Psoas muscle (tissue), 8 donors: ENCODE measurements around the gene HLTF. TPM values are rescaled to one million over a fixed set of nuclear protein-coding genes. Genes with fewer than 3 reads are reported as not detected.

Source experiments
- ATAC-seq, 4 donors: fragments of 200-7000 bp; cut with Tn5 transposase; one replicate each; pipeline ENCODE4 v1.9.1; 2020; ENCODE audit warnings: moderate library complexity in 3 of 4, mild to moderate bottlenecking in 2 of 4
- DNase-seq, 2 donors: peaks; one replicate each; pipeline ENCODE4 v3.0.0-alpha.2; 2020
- H3K27ac ChIP-seq: fragments of 200-600 bp; one replicate; pipeline ENCODE4 v1.8.0; 2022
- H3K27me3 ChIP-seq, 3 donors: fragments of 200-600 bp in 1 of 3; one replicate each; pipeline versions ENCODE4 v1.6.1 to v1.8.0; 2013 to 2022; ENCODE audit warnings: low read length in 2 of 3, mild to moderate bottlenecking in 2 of 3, moderate library complexity in 1 of 3; ENCODE audit not compliant: insufficient read depth in 3 of 3
- H3K36me3 ChIP-seq, 2 donors: fragments of 200-600 bp in 1 of 2; one replicate each; pipeline versions ENCODE4 v1.6.1 to v1.8.0; 2013 to 2022; ENCODE audit warnings: low read depth in 1 of 2, mild to moderate bottlenecking in 1 of 2, moderate library complexity in 1 of 2; ENCODE audit not compliant: insufficient read depth in 1 of 2
- H3K4me1 ChIP-seq: fragments of 200-600 bp; one replicate; pipeline ENCODE4 v1.8.0; 2022
- H3K4me3 ChIP-seq: fragments of 200-600 bp; one replicate; pipeline ENCODE4 v1.8.0; 2022; ENCODE audit warnings: mild to moderate bottlenecking
- H3K9me3 ChIP-seq: fragments of 200-600 bp; one replicate; pipeline ENCODE4 v1.8.0; 2022
- WGBS, 3 donors: extraction: QIAGEN DNeasy Blood & Tissue Kit; methylation state at CpG; one replicate each; pipeline versions ENCODE4 v1.1.6 to v1.1.7; 2013; 5-methylcytosine and 5-hydroxymethylcytosine counted together
- intact Hi-C, 2 donors: fragments of 100-400 bp; cut with DNase I; formaldehyde crosslinking; loops; one replicate each; pipeline versions ENCODE4 v1.11.0 to v1.14.2; 2022
- polyA plus RNA-seq, 3 donors: library from polyadenylated mRNA; stranded (reverse); fragments of 200-250 nt; gene quantifications; one replicate each; pipeline ENCODE4 v1.2.3, GENCODE V29; 2013
- total RNA-seq, 4 donors: library from RNA; stranded (reverse); fragmentation: NEBNext Ultra II Directional in 2 of 4; extraction: Animal tissue kit (Norgen Biotek cat#: 25700) in 2 of 4; gene quantifications; one replicate each; pipeline versions ENCODE4 v1.2.1 to v1.2.4, GENCODE V29; 2021 to 2023
- TF ChIP-seq, protein P1 (sequence below): fragments of 200-600 bp; IDR thresholded peaks from one replicate; pipeline ENCODE4 v1.8.0; 2022; ENCODE audit warnings: antibody characterized with exemption
- donor health status: healthy with polysubstance abuse.
- donor health status: DM: no; HTN: no; CAD: no; lungs with moderate emphysema.
- donor health status: Bipolar disorder and iron deficiency.
- donor health status: healthy.
- donor health status: DM: yes; HTN: yes; CAD: no.
- donor health status: DM: no; HTN: no; CAD: no.
- donor health status: DM: no; HTN: no; CAD: no.
- donor health status: DM: yes; HTN: yes; CAD: no.

The HLTF gene
- total and polyA plus RNA-seq, 7 donors = 2.8 to 10.1 (median 5.0) TPM

DNA sequence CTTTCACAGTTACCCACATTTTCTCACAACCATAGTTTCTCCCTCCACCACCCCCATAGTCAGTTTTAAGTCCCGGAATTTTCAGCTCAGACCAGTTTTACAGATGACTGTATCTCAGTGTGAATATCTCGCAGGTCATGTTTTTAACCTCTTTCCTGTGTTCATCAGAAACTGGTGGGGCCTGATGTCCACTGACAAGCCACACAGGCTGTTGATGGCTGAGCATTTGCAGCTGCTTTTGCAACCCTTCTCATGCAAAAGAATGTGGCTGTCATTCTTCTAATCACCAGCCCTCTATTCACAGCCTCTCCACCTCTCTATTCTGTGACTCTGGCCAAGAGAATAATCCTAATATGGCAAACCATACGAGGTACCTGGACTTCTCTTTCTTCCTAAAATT, 86.5 kb downstream of the HLTF start:
- H3K36me3 ChIP-seq = peaks cover 3 to 72% of the 10 kb centered on the region in 2 donors

DNA sequence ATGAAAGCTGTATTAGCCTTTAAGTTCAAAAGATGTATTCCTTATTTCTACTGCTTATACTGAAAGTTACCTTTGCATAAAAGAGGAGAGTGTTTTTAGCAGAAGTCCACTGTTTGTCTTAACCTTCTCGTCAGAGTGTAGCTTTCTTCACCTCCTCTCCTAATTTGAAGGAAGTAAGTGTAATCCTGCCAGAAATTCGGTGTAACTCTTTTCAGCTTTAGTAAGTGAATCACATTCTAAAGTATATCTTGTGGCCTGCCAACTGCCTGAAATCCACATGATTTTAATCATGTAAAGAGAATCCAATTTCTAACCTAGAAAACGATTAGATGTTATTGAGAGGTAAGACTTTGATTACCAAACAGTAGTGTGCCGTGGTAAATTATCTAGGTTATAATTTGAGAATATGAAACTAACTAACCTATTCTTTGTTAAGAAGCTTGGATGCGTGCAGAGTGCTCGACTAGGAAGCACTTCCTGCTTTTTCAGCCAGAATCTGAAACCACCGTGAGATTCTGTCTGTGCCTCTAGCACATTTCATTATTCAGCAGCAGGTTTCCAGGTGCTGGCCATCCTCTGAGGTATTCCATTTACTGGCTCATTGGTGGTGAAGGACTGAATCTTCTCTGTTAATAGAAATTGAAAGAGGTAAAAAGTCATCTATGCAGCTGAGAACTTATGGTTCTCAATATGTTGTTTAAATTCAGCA, 87.5 kb downstream of the HLTF start:
- H3K4me3 ChIP-seq = no peak overlapping the region
- no peaks in the 10 kb centered on the region for H3K9me3 ChIP-seq
- H3K4me1 ChIP-seq = peaks cover 81% of the 10 kb centered on the region
- 36 to 51% (median 40%) methylated on average over 7 of the region's 7 CpGs for WGBS, 3 donors
- ATAC-seq = no peak
- H3K27ac ChIP-seq = peak overlapping the region; percentile 92
- H3K36me3 ChIP-seq = peaks cover 3 to 79% of the 10 kb centered on the region in 2 donors
- no peak for DNase-seq
- no peaks in the 10 kb centered on the region for H3K27me3 ChIP-seq
- TF ChIP-seq, protein P1, sequence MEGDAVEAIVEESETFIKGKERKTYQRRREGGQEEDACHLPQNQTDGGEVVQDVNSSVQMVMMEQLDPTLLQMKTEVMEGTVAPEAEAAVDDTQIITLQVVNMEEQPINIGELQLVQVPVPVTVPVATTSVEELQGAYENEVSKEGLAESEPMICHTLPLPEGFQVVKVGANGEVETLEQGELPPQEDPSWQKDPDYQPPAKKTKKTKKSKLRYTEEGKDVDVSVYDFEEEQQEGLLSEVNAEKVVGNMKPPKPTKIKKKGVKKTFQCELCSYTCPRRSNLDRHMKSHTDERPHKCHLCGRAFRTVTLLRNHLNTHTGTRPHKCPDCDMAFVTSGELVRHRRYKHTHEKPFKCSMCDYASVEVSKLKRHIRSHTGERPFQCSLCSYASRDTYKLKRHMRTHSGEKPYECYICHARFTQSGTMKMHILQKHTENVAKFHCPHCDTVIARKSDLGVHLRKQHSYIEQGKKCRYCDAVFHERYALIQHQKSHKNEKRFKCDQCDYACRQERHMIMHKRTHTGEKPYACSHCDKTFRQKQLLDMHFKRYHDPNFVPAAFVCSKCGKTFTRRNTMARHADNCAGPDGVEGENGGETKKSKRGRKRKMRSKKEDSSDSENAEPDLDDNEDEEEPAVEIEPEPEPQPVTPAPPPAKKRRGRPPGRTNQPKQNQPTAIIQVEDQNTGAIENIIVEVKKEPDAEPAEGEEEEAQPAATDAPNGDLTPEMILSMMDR = no peak
- intact Hi-C loops = no loop called here

More for the DNA sequence above, 86.5 kb downstream of the HLTF start:
- DNase-seq = no peak
- TF ChIP-seq, protein P1 = no peak
- peak in 1 of 4 donors; percentile 56 for ATAC-seq
- WGBS, 3 donors = 80 to 86% (median 82%) methylated on average over 3 of the region's 3 CpGs
- Histone ChIP-seq H3K4me3 (no peak overlapping the region), H3K27ac (peak overlapping the region; percentile 92), H3K4me1 (peaks cover 81% of the 10 kb centered on the region), H3K9me3 (no peaks in the 10 kb centered on the region), H3K27me3 (no peaks in the 10 kb centered on the region)
- intact Hi-C loops = no loop called here

DNA sequence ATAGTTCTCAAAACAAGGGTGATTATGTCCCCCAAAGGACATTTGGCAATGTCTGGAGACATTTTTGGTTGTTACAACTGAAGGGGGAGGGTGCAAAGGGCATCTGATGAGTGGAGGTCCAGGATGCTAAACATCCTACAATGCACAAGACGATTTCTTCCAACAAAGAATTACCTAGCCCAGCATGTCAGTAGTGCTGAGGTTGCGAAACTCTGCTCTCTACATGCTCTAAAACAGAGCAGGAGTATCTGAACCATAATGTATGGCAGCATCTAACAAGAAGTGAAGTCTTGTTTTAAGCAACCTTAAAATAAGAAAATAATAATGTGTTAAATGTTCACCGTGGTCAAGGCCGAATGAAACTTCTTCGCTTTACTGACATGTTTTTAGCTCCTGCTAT, 88.0 kb downstream of the HLTF start:
- Histone ChIP-seq H3K27ac (peak overlapping the region; percentile 92), H3K4me1 (peaks cover 81% of the 10 kb centered on the region), H3K27me3 (no peaks in the 10 kb centered on the region), H3K9me3 (no peaks in the 10 kb centered on the region), H3K4me3 (no peak overlapping the region), H3K36me3 (peaks cover 3 to 79% of the 10 kb centered on the region in 2 donors)
- TF ChIP-seq, protein P1 = no peak
- DNase-seq = no peak
- 80 to 93% (median 85%) methylated on average over 5 of the region's 5 CpGs for WGBS, 3 donors
- intact Hi-C loops = no loop called here
- ATAC-seq = no peak

DNA sequence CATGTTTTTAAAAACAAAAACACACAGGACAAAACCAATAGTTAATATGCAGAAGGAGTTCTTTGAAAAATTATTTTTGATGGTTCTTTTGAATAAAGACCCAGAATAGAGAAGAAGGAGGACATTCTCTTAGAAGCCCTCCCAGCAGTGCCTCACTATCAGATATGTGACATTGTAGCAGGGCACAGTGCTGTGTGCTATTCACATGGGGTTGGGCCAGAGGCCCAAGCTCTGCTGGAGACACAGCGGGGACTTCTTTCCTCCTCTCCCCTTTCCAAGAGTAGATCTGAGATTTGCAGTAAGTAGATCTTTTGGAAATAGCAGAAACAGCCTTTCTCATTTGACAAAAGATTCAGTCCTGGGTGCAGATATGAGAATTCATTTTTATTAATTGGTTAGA, 88.7 kb downstream of the HLTF start:
- peaks cover 3 to 79% of the 10 kb centered on the region in 2 donors for H3K36me3 ChIP-seq
- no peaks in the 10 kb centered on the region for H3K27me3 ChIP-seq
- intact Hi-C loops = no loop called here
- 46 to 85% (median 75%) methylated on average over 1 of the region's 1 CpG for whole genome bisulfite sequencing, 3 donors
- DNase-seq = no peak
- H3K4me1 ChIP-seq = peaks cover 82% of the 10 kb centered on the region
- TF ChIP-seq, protein P1 = no peak
- H3K27ac ChIP-seq = peak overlapping the region; percentile 92
- no peak for ATAC-seq
- H3K4me3 ChIP-seq = no peak overlapping the region
- no peaks in the 10 kb centered on the region for H3K9me3 ChIP-seq
